HPDE6-E6E7 (cell line): ENCODE measurements around the gene ALLC.
"Not testable (repeated sequence)": the region's sequence is repeated elsewhere in the genome, so short reads cannot be mapped to it uniquely, and the experiment has no call there.

Experiments
- DNase-seq: peaks from one replicate; pipeline ENCODE4 v3.0.0; 2011; ENCODE audit warnings: missing footprints; ENCODE audit errors: extremely low spot score

The ALLC gene

GRCh38 chr2:3654531-3655225 is 3.3 kb upstream of the ALLC start:
- DNase-seq = no peak

- DNase-seq = no peak
Measured at GRCh38 chr2:3655871-3656761, 1.9 kb upstream of the ALLC start.

GRCh38 chr2:3656762-3657721 is 958 bp upstream of the ALLC start:
- no peak for DNase-seq

GRCh38 chr2:3659447-3660432 is 1.7 kb downstream of the ALLC start:
- no peak for DNase-seq

GRCh38 chr2:3660640-3661039 is 2.6 kb downstream of the ALLC start:
- not testable (repeated sequence) for DNase-seq

DNA sequence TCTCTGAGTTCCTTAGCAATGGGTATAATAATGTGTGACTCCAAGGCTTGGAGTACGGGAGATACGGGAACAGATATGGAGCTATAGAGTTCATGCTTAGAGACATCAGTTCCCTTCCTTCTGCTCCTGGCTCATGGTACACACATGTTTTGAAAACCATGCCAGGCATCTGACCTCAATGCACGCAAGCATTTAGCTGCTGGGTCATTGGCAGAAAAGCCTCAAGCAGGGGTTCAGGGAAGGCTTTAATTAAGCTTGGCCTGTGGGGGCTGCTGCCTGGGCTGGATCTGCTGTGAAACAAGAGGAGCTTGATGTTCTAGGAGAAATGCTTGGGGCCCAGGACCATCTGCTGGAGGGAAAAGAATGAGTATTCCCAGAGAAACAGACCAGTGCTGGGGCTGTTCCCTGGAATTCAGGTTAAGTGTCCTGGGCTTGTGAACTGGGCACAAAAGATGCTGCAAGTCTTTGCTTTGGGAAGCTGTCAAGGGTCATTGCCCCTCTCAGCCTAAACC is 3.2 kb downstream of the ALLC start:
- DNase-seq = no peak

- no peak for DNase-seq
Measured at GRCh38 chr2:3662239-3662638, 4.2 kb downstream of the ALLC start.

GRCh38 chr2:3664118-3664517 is 6.1 kb downstream of the ALLC start:
- no peak for DNase-seq

- no peak for DNase-seq
Measured at GRCh38 chr2:3664925-3665324, 6.9 kb downstream of the ALLC start.

DNA sequence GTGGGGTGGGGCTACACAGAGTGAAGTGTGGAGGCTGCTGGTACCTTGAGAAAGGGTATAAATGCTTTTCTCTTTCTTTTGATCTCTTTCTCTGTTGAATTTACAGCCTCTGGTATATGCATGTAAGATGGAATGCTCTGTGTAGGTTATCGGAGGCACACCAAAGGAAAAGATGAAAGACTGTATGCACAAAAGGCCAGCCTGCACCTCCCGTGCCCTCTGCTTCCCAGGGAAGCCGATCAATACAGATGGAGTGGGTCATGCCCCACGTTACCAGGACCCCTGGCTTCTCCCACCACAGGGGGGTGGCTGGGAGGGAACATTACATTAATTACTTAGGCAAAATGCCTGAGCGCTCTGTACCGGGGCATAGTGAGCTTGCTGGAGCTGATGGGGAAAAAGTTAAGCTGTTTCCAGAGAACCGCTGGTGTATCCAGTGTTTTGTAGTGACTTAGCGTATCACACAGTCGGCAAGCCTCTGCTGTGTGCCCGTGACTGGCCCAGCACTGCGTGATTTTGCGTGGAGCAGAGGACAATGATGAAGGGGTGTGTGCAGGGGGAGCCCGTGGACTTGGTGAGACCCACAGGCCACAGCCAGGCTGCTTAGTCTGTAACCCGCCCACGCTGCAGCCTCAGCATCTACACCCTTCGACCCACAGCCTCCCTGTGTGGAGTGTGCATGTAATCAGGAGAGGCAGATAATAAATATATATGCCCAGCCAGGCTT is 8.0 kb downstream of the ALLC start:
- DNase-seq = no peak

- no peak for DNase-seq
Measured at GRCh38 chr2:3666613-3666975, 8.6 kb downstream of the ALLC start.

- no peak for DNase-seq
Measured at GRCh38 chr2:3667151-3667631, 9.2 kb downstream of the ALLC start.

- DNase-seq = no peak
Measured at GRCh38 chr2:3669656-3670055, 11.7 kb downstream of the ALLC start.

DNA sequence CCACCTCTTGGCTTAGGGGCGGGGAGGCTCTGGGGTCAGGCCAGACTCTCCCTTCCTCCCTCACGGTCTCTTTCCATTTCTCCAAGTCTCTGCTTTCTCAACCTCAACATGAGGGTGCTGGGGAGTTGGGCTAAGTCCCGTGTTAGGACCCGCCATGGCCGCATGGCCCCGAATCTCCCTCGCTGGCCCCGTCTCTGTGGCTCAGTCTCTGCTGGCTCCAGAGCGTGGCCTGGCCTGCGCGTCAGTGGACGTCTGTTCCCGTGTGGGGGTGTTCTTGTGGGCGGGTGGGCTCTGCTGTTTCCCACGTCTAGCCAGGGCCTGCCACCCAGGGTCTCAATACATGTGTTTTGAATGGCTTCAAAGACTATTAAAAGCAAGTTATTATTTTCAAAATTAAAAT is 12.4 kb downstream of the ALLC start:
- DNase-seq = no peak

GRCh38 chr2:3670941-3671340 is 12.9 kb downstream of the ALLC start:
- DNase-seq = no peak

DNA sequence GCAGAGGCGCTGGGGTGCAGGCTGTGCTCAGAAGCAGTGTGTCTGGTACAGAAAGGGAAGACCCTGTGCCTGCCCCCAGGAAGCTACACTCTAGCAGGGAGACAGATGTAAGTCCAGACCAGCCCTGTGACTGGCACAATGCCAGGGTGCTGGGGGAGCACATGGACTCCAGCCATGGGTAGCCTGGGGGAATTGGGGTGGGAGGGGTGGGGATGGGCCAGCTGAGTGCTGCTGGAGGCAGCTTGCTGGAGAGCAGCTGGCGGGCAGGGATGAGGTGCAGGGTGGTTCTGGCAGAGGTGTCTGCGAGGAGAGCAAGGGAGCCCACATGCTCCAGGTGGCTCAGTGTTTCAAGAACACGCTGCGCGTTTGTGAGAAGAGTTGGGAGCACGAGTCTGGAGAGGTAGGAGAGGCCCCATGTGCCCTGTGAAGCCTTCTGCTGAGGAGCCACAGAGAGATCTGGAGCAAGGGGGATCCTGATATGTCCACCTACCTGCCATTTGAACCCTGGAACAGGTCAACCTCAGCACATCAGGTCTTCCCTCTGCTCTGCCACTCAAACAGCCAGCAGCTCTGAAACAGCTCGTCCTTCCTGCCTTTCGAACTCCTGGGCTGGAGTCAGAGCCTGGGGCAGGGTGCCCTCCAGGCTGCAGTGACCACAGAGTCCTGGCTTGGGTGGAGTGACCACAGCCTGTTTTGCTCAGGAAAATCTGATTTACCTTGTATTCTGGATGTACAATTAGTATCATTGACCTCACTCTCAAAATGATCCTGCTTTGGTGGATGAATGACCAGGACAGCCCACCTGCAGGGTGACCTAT is 15.1 kb downstream of the ALLC start:
- DNase-seq = no peak

DNA sequence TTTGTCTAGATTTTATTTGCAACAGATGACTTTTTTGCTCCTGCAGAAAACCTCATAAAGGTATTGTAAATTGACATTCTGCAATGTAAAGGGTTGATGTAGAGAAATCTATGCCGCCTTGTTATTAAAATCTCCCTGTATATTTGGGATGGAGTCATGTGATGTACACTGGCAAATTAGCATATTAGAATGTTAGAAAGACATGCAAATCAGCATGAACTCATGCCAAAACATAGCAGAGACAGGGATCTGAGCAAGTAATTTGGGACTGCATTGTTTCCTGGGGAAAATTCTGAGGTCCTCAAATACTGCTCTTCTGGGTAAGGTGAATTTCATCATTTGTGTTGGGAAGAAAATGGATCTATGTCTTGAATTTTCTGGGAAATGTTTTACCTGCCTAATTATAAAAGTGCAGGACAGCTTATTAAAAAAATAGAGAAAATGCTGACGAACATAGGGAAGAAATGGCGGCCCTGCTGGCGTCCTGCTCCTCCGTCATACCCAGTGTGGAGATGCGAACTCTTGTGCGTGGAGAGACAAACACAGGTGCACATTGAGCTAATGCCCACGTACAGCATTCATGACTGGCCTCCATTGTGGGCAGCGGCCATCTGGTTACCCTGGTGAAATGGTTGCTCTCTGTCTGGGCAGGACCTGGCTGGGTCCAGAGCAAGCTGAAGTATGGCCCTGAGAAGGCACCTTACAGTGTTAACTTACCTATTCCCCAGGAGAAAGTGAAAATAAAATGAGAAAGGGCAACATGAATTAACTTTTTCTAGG is 16.3 kb downstream of the ALLC start:
- no peak for DNase-seq

DNA sequence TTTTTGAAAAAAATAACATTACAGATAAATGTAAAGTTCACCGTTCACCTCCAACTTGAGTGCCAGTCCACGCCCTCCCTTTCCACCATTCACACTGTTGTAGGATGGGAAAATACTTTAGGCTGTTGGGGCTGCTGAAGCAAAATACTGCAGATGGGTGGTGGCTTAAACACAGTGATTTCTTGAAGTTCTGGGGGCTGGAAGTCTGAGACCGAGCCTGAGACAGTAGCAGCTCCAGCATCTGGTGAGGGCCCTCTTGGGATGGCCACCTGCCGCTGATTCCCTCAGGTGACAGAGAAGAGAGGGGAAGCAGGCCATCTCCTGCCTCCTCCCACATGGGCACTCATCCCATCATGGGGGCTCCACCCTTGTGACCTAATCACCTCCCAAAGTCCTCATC is 17.7 kb downstream of the ALLC start:
- no peak for DNase-seq
